GM18519 (cell line): ENCODE measurements around the gene PDE1C.
"Not testable (repeated sequence)": the region's sequence is repeated elsewhere in the genome, so short reads cannot be mapped to it uniquely, and the experiment has no call there.

Experiments used
- ATAC-seq: cut with Tn5 transposase; IDR thresholded peaks from one replicate; pipeline ENCODE4 v1.9.1; 2021; ENCODE audit warnings: mild to moderate bottlenecking, moderate library complexity; ENCODE audit not compliant: unreplicated experiment, low FRiP score

The PDE1C gene

GRCh38 chr7:32013471-32013870, 56.7 kb downstream of the PDE1C start:
- not testable (repeated sequence) for ATAC-seq

GRCh38 chr7:32005577-32005976, 64.6 kb downstream of the PDE1C start:
- no peak for ATAC-seq

GRCh38 chr7:32001948-32002347, 68.3 kb downstream of the PDE1C start:
- ATAC-seq: no peak

GRCh38 chr7:31997423-31997822, 72.8 kb downstream of the PDE1C start:
- ATAC-seq: no peak

- ATAC-seq: no peak
Measured at GRCh38 chr7:31995134-31995533, 75.1 kb downstream of the PDE1C start.

GRCh38 chr7:31991846-31992245, 78.4 kb downstream of the PDE1C start:
- no peak for ATAC-seq

- ATAC-seq: no peak
Measured at GRCh38 chr7:31991406-31991805, 78.8 kb downstream of the PDE1C start.

GRCh38 chr7:31986878-31987518, 83.2 kb downstream of the PDE1C start:
- ATAC-seq: no peak

- ATAC-seq: no peak
Measured at GRCh38 chr7:31982962-31983361, 87.2 kb downstream of the PDE1C start.

GRCh38 chr7:31981874-31982390, 88.3 kb downstream of the PDE1C start:
- ATAC-seq: no peak

- ATAC-seq: no peak
Measured at GRCh38 chr7:31979690-31980330, 90.4 kb downstream of the PDE1C start.

- no peak for ATAC-seq
Measured at GRCh38 chr7:31975546-31975945, 94.7 kb downstream of the PDE1C start.

GRCh38 chr7:31974351-31974750, 95.9 kb downstream of the PDE1C start:
- ATAC-seq: no peak

GRCh38 chr7:31971049-31971667, 99.0 kb downstream of the PDE1C start:
- ATAC-seq: no peak

- no peak for ATAC-seq
Measured at GRCh38 chr7:31970501-31970900, 99.7 kb downstream of the PDE1C start.

- ATAC-seq: no peak
Measured at GRCh38 chr7:31963569-31964175, 106.5 kb downstream of the PDE1C start.

GRCh38 chr7:31962246-31962645, 108.0 kb downstream of the PDE1C start:
- no peak for ATAC-seq

- no peak for ATAC-seq
Measured at GRCh38 chr7:31958226-31958625, 112.0 kb downstream of the PDE1C start.

GRCh38 chr7:31957756-31958155, 112.5 kb downstream of the PDE1C start:
- ATAC-seq: no peak

GRCh38 chr7:31957090-31957720, 113.0 kb downstream of the PDE1C start:
- no peak for ATAC-seq

- ATAC-seq: no peak
Measured at GRCh38 chr7:31955641-31956040, 114.6 kb downstream of the PDE1C start.
